Naive thymus-derived CD4-positive, alpha-beta T cell (primary cell): ENCODE data around the gene LRRC47. TPM values are rescaled to one million over a fixed set of nuclear protein-coding genes. Genes with fewer than 3 reads are reported as not detected.
"Not testable (repeated sequence)": the region's sequence is repeated elsewhere in the genome, so short reads cannot be mapped to it uniquely, and the experiment has no call there.

Source experiments
- ATAC-seq: fragments of 150-1000 bp; cut with Tn5 transposase; 2 replicates; pipeline ENCODE4 v1.10.0; 2021; ENCODE audit warnings: mild to moderate bottlenecking, moderate library complexity
- CTCF ChIA-PET: fragments of 350-600 bp; sonication (Branson Sonifier 250); formaldehyde crosslinking; loops from one replicate; lab custom pipeline; 2021; ENCODE audit warnings: antibody characterized with exemption; lab: Charles Lee
- POLR2A ChIA-PET: fragments of 350-600 bp; sonication (Branson Sonifier 250); formaldehyde crosslinking; loops from one replicate; lab custom pipeline; 2021; ENCODE audit warnings: antibody characterized with exemption, inconsistent platforms; lab: Charles Lee
- DNase-seq, 9 donors: peaks; one replicate each; pipeline versions ENCODE4 v3.0.0 to v3.0.0-alpha.2; 2020 to 2022; ENCODE audit warnings: mixed read lengths in 1 of 9
- H3K27ac ChIP-seq: one replicate; pipeline ENCODE4 v1.7.0; 2013; ENCODE audit warnings: mild to moderate bottlenecking, low read depth, low read length, moderate library complexity
- H3K27me3 ChIP-seq, 2 donors: one replicate each; pipeline ENCODE4 v1.7.0; 2013; ENCODE audit warnings: low read length in 2 of 2, mild to moderate bottlenecking in 2 of 2, moderate library complexity in 2 of 2; ENCODE audit not compliant: control insufficient read depth in 2 of 2, insufficient read depth in 2 of 2
- H3K36me3 ChIP-seq, 3 experiments: 1 replicate in 2 of 3; 2 replicates in 1 of 3; pipeline ENCODE4 v1.7.0; 2013; ENCODE audit warnings: low read length in 3 of 3, mild to moderate bottlenecking in 3 of 3, moderate library complexity in 1 of 3; ENCODE audit not compliant: insufficient read depth in 3 of 3, control insufficient read depth in 2 of 3
- H3K4me1 ChIP-seq, 2 donors: one replicate each; pipeline ENCODE4 v1.7.0; 2013; ENCODE audit warnings: low read length in 2 of 2, mild to moderate bottlenecking in 2 of 2, moderate library complexity in 1 of 2; ENCODE audit not compliant: control insufficient read depth in 2 of 2, insufficient read depth in 2 of 2
- H3K4me3 ChIP-seq: 2 replicates; pipeline ENCODE4 v1.7.0; 2013; ENCODE audit warnings: mild to moderate bottlenecking, low read length
- H3K9me3 ChIP-seq, 3 experiments: 1 replicate in 2 of 3; 2 replicates in 1 of 3; pipeline ENCODE4 v1.7.0; 2013; ENCODE audit warnings: low read length in 3 of 3; ENCODE audit not compliant: control insufficient read depth in 2 of 3
- H3K27ac Mint-ChIP-seq, 9 donors: one replicate each; pipeline ENCODE4 v1.8.0; 2020 to 2022; ENCODE audit warnings: mixed read lengths in 9 of 9, mild to moderate bottlenecking in 8 of 9, moderate library complexity in 5 of 9, inconsistent platforms in 2 of 9
- H3K27me3 Mint-ChIP-seq, 5 donors: one replicate each; pipeline ENCODE4 v1.8.0; 2021 to 2022; ENCODE audit warnings: mixed read lengths in 5 of 5, mild to moderate bottlenecking in 1 of 5
- H3K36me3 Mint-ChIP-seq, 5 donors: one replicate each; pipeline ENCODE4 v1.8.0; 2020 to 2022; ENCODE audit warnings: mixed read lengths in 5 of 5, mild to moderate bottlenecking in 3 of 5, inconsistent platforms in 1 of 5
- H3K4me1 Mint-ChIP-seq, 7 donors: one replicate each; pipeline ENCODE4 v1.8.0; 2020 to 2022; ENCODE audit warnings: mixed read lengths in 7 of 7, mild to moderate bottlenecking in 3 of 7, inconsistent platforms in 1 of 7
- H3K4me3 Mint-ChIP-seq, 10 donors: one replicate each; pipeline ENCODE4 v1.8.0; 2020 to 2022; ENCODE audit warnings: mild to moderate bottlenecking in 10 of 10, mixed read lengths in 10 of 10, moderate library complexity in 6 of 10, inconsistent platforms in 2 of 10
- H3K9me3 Mint-ChIP-seq, 11 donors: one replicate each; pipeline ENCODE4 v1.8.0; 2020 to 2022; ENCODE audit warnings: mixed read lengths in 11 of 11, mild to moderate bottlenecking in 4 of 11, inconsistent platforms in 1 of 11, moderate library complexity in 1 of 11
- intact Hi-C, 2 donors: fragments of 100-400 bp; cut with micrococcal nuclease; formaldehyde crosslinking; loops; one replicate each; pipeline ENCODE4 v1.15.1; 2023
- polyA plus RNA-seq, 2 donors: library from polyadenylated mRNA; unstranded; fragments of 300-500 nt; fragmentation: Illumina TruSeq; gene quantifications; one replicate each; pipeline ENCODE4 v1.2.3, GENCODE V29; 2021
- total RNA-seq, 6 experiments: library from RNA in 5 of 6; stranded (reverse) in 5 of 6; gene quantifications; 1 replicate in 5 of 6; 2 replicates in 1 of 6; pipeline ENCODE4 v1.2.3 and lab custom pipeline; 2021 to 2026

Gene LRRC47
- total and polyA plus RNA-seq, 7 experiments from 2014 or later = 25.7 to 60.2 (median 39.1) TPM

DNA sequence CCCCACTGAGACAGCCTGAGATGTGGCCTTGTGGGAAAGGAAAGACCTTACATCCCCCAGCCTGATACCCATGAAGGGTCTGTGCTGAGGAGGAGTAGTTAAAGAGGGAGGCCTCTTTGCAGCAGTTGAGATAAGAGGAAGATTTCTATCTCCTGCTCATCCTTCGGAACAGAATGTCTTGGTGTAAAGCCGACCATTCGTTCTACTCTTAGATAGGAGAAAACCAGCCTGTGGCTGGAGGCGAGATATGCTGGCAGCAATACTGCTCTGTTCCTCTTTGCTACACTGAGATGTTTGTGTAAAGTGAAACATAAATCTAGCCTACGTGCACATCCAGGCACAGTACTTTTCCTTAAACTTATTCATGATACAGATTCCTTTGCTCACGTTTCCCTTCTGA, 45.6 kb downstream of the LRRC47 start:
- CTCF ChIA-PET = no interaction called here
- Histone ChIP-seq H3K9me3 (no peaks in the 10 kb centered on the region), H3K4me3 (no peak overlapping the region), H3K27ac (no peak overlapping the region), H3K4me1 (peaks cover 7 to 12% of the 10 kb centered on the region in 2 donors), H3K36me3 (no peaks in the 10 kb centered on the region), H3K27me3 (no peaks in the 10 kb centered on the region)
- DNase-seq (no peak), ATAC-seq (no peak)
- H3K9me3 Mint-ChIP-seq = peaks cover 0 to 2% (median 0%) of the 10 kb centered on the region in 11 donors
- peaks cover 9 to 22% (median 18%) of the 10 kb centered on the region in 7 donors for H3K4me1 Mint-ChIP-seq
- H3K36me3 Mint-ChIP-seq = peaks cover 0 to 3% (median 0%) of the 10 kb centered on the region in 5 donors
- intact Hi-C loops = no loop called here
- no peak overlapping the region for H3K27ac Mint-ChIP-seq
- H3K27me3 Mint-ChIP-seq = peaks cover 0 to 4% (median 0%) of the 10 kb centered on the region in 5 donors
- no peak overlapping the region for H3K4me3 Mint-ChIP-seq
- POLR2A ChIA-PET = no interaction called here

DNA sequence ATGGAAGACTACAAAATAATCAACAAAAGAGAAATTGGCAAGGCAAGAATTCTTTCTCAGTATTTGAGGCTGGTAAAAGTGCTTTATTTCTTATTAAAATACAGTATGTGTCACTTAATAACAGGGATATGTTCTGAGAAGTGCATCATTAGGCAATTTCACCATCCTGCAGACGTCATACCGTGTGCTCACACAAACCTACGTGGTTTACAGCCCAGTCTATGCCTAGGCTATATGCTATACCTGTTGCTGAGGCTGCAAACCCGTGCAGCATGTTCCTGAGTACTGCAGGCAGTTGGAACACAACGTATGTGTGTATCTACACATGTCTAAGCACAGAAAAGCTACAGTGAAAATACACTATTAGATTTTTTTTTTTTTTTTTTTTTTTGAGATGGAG, 46.8 kb downstream of the LRRC47 start:
- Histone ChIP-seq H3K27ac (no peak overlapping the region), H3K36me3 (no peaks in the 10 kb centered on the region), H3K9me3 (no peaks in the 10 kb centered on the region), H3K27me3 (no peaks in the 10 kb centered on the region), H3K4me1 (peaks cover 7 to 12% of the 10 kb centered on the region in 2 donors), H3K4me3 (no peak overlapping the region)
- intact Hi-C loops = no loop called here
- ATAC-seq (no peak), DNase-seq (no peak)
- Mint-ChIP-seq H3K27ac (no peak overlapping the region), H3K4me3 (no peak overlapping the region), H3K27me3 (peaks cover 0 to 4% (median 0%) of the 10 kb centered on the region in 5 donors), H3K9me3 (peaks cover 0 to 2% (median 0%) of the 10 kb centered on the region in 11 donors), H3K36me3 (peaks cover 0 to 8% (median 4%) of the 10 kb centered on the region in 5 donors), H3K4me1 (peaks cover 15 to 32% (median 27%) of the 10 kb centered on the region in 7 donors)
- ChIA-PET CTCF (interaction anchor here (0.7 kb wide), 1 partner anchor 12 kb away, joined by 5 read pairs; no protein-coding TSS in a partner anchor), POLR2A (no interaction called here)

DNA sequence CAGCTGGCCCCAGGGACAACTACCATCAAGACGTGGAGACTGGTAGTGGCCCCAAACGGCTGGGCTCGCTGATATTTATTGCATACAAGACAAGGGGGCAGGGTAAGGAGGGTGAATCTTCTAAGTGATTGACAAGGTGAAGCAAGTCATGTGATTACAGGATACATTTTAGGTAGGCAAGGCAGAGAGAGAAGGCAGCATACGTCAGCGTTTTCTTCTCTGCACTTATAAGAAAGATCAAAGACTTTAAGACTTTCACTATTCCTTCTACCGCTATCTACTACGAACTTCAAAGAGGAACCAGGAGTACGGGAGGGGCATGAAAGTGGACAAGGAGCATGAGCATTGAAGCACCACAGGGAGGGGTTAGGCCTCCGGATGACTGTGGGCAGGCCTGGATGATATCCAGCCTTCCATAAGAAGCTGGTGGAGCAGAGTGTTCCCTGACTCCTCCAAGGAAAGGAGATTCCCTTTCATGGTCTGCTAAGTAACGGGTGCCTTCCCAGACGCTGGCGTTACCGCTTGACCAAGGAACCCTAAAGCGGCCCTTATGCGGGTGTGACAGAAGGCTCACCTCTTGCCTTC, 47.9 kb downstream of the LRRC47 start:
- POLR2A ChIA-PET = interaction anchor here (0.9 kb wide), 1 partner anchor 21 kb away, joined by 3 read pairs; no protein-coding TSS in a partner anchor
- H3K27ac ChIP-seq, intact Hi-C loops, H3K9me3 ChIP-seq, H3K36me3 ChIP-seq, H3K4me3 ChIP-seq, H3K27me3 Mint-ChIP-seq, H3K9me3 Mint-ChIP-seq, ATAC-seq, CTCF ChIA-PET, H3K27me3 ChIP-seq, DNase-seq: not testable (repeated sequence)
- Mint-ChIP-seq H3K36me3 (peaks cover 0 to 10% (median 4%) of the 10 kb centered on the region in 5 donors), H3K27ac (peak overlapping the region in 3 of 9 donors; percentile 31 to 43 (median 32)), H3K4me1 (peaks cover 15 to 36% (median 30%) of the 10 kb centered on the region in 7 donors), H3K4me3 (peak overlapping the region in 8 of 10 donors; percentile 21 to 83 (median 76))
- H3K4me1 ChIP-seq = peaks cover 7 to 12% of the 10 kb centered on the region in 2 donors

DNA sequence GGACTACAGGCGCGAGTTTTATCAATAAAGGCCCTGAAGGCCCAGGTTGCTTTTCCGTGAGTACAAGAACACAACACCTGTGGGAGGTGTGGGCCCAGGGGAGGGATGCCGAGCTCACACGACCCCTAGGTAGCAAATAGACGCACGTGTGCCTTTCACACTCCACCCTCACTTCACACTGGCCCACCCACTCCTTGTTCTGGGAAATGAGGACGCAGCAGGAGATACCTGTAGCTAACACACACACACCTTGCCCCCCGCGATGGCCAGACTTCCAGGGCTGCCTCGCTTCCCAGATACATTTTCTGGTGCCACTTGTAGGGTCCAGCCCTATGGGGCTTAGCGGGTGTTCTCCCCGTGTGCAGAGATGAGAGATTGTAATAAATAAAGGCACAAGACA, 48.4 kb downstream of the LRRC47 start:
- no peak overlapping the region for H3K27ac ChIP-seq
- H3K9me3 ChIP-seq = no peaks in the 10 kb centered on the region
- peaks cover 0 to 5% (median 0%) of the 10 kb centered on the region in 3 experiments for H3K36me3 ChIP-seq
- H3K4me3 Mint-ChIP-seq = peak overlapping the region; percentile 60 to 83 (median 74)
- ChIA-PET POLR2A (interaction anchor here (0.9 kb wide), 1 partner anchor 22 kb away, joined by 3 read pairs; no protein-coding TSS in a partner anchor), CTCF (no interaction called here)
- peaks cover 0 to 2% (median 0%) of the 10 kb centered on the region in 11 donors for H3K9me3 Mint-ChIP-seq
- H3K4me3 ChIP-seq = peak overlapping the region; percentile 52
- peaks cover 15 to 40% (median 33%) of the 10 kb centered on the region in 7 donors for H3K4me1 Mint-ChIP-seq
- no peak for DNase-seq
- H3K27me3 ChIP-seq = no peaks in the 10 kb centered on the region
- peaks cover 0 to 4% (median 0%) of the 10 kb centered on the region in 5 donors for H3K27me3 Mint-ChIP-seq
- intact Hi-C loops = loop anchor here (1.0 to 2.0 kb wide), 4 partner anchors 24 to 124 kb away; partner anchors contain the start of genes LRRC47 (in 2 of the 2), SMIM1 (in 2 of the 2) and WRAP73 (in 2 of the 2)
- peaks cover 0 to 14% (median 4%) of the 10 kb centered on the region in 5 donors for H3K36me3 Mint-ChIP-seq
- peak overlapping the region in 5 of 9 donors; percentile 22 to 43 (median 32) for H3K27ac Mint-ChIP-seq
- no peak for ATAC-seq
- peaks cover 7 to 12% of the 10 kb centered on the region in 2 donors for H3K4me1 ChIP-seq

DNA sequence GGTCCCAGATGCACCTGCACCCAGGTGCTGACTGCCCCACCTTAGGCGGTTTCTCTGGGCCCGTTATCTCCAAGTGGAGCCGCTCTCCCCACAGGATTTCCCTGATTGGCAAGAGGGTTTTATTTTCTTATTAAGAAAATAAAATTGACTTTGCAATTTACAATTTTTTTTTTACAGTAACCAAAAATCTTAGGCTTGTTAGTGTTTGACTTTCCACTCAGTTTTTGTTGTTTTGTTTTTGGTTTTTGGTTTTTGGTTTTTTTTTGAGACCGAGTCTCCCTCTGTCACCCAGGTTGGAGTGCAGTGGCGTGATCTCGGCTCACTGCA, 48.8 kb downstream of the LRRC47 start:
- Histone ChIP-seq H3K4me3 (peak overlapping the region; percentile 52), H3K27ac (peak overlapping the region; percentile 71), H3K9me3 (no peaks in the 10 kb centered on the region), H3K27me3 (no peaks in the 10 kb centered on the region), H3K36me3 (peaks cover 0 to 10% (median 0%) of the 10 kb centered on the region in 3 experiments), H3K4me1 (peaks cover 7 to 12% of the 10 kb centered on the region in 2 donors)
- no peak for ATAC-seq
- Mint-ChIP-seq H3K9me3 (peaks cover 0 to 2% (median 0%) of the 10 kb centered on the region in 11 donors), H3K36me3 (peaks cover 0 to 14% (median 4%) of the 10 kb centered on the region in 5 donors), H3K4me3 (peak overlapping the region; percentile 60 to 83 (median 74)), H3K27ac (peak overlapping the region in 2 of 9 donors; percentile 22 to 43), H3K4me1 (peaks cover 15 to 40% (median 33%) of the 10 kb centered on the region in 7 donors), H3K27me3 (peaks cover 0 to 4% (median 0%) of the 10 kb centered on the region in 5 donors)
- DNase-seq = no peak
- intact Hi-C loops = loop anchor here (1.0 to 2.0 kb wide), 4 partner anchors 25 to 123 kb away; partner anchors contain the start of genes LRRC47 (in 2 of the 2), SMIM1 (in 2 of the 2) and WRAP73 (in 2 of the 2)
- CTCF ChIA-PET = no interaction called here
- POLR2A ChIA-PET = interaction anchor here (0.9 kb wide), 1 partner anchor 22 kb away, joined by 3 read pairs; no protein-coding TSS in a partner anchor

DNA sequence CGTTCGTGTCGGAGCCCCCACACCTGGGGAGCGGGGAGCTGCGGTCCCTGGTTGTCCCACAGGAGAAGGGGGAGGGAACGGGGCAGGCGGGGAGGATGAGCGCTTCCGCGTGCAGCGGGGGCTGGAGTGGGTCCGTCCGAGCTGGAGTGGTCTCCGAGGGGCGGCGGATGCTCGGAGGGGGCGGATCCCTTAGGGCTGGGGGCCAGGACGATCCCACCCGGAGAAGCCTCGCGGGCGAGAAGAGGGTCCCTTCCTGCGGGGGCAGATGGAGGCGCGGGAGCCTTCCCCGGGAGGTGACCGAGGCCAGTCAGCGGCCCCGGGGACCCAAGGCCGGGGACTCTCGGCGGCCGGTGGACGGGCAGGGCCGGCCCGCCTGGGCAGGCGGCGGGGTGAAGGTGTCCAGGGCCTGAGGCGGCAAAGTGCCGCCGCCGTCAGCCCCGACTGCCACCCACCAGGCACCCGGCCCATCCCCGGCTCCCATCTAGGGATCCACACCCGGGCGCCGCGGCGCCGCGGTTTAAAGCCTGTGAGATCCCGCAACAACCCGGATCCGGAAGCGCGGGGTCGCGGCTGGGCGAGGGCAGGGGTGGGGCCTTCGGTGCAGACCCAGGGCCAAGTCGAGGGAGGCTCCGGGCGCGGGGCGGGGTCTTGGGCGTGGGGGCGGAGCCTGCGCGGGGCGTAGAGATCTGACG, 49.3 kb downstream of the LRRC47 start:
- ATAC-seq (peak; percentile 99), DNase-seq (peak; percentile 76 to 91 (median 86))
- peaks cover 7 to 12% of the 10 kb centered on the region in 2 donors for H3K4me1 ChIP-seq
- H3K4me3 ChIP-seq = peak overlapping the region; percentile 52
- H3K9me3 ChIP-seq = no peaks in the 10 kb centered on the region
- Mint-ChIP-seq H3K27ac (peak overlapping the region in 4 of 9 donors; percentile 65 to 88 (median 73)), H3K36me3 (peaks cover 0 to 14% (median 4%) of the 10 kb centered on the region in 5 donors), H3K27me3 (peaks cover 0 to 4% (median 0%) of the 10 kb centered on the region in 5 donors), H3K4me3 (peak overlapping the region; percentile 72 to 87 (median 78)), H3K9me3 (peaks cover 0 to 2% (median 0%) of the 10 kb centered on the region in 11 donors), H3K4me1 (peaks cover 15 to 40% (median 33%) of the 10 kb centered on the region in 7 donors)
- peaks cover 0 to 15% (median 0%) of the 10 kb centered on the region in 3 experiments for H3K36me3 ChIP-seq
- POLR2A ChIA-PET = no interaction called here
- peak overlapping the region; percentile 71 for H3K27ac ChIP-seq
- CTCF ChIA-PET = no interaction called here
- intact Hi-C loops = loop anchor here (1.0 to 2.0 kb wide), 5 partner anchors 25 to 216 kb away; partner anchors contain the start of genes LRRC47 (in 2 of the 2), SMIM1 (in 2 of the 2) and WRAP73 (in 2 of the 2)
- no peaks in the 10 kb centered on the region for H3K27me3 ChIP-seq
